ENCODE data around the gene TENM3. TPM values are rescaled to one million over a fixed set of nuclear protein-coding genes. Genes with fewer than 3 reads are reported as not detected.

The TENM3 gene
- polyA plus RNA-seq, 12 donors, result 15.7 to 33.0 (median 18.3) TPM; not detected in 1

GRCh38 chr4:182837831-182838230 lies 594.6 kb downstream of the TENM3 start:
- no peak for DNase-seq

GRCh38 chr4:182838535-182838934 lies 595.3 kb downstream of the TENM3 start:
- DNase-seq, result no peak

GRCh38 chr4:182839256-182839655 lies 596.1 kb downstream of the TENM3 start:
- no peak for DNase-seq

- no peak for DNase-seq
These were observed 596.9 kb downstream of the TENM3 start for GRCh38 chr4:182840108-182840507.

GRCh38 chr4:182842104-182842600 lies 599.0 kb downstream of the TENM3 start:
- DNase-seq, result no peak

- DNase-seq, result no peak
These were observed 599.7 kb downstream of the TENM3 start for GRCh38 chr4:182842759-182843390.

- no peak for DNase-seq
These were observed 600.7 kb downstream of the TENM3 start for GRCh38 chr4:182843808-182844325.

GRCh38 chr4:182845618-182846017 lies 602.4 kb downstream of the TENM3 start:
- DNase-seq, result no peak

GRCh38 chr4:182846036-182846435 lies 602.8 kb downstream of the TENM3 start:
- no peak for DNase-seq

- no peak for DNase-seq
These were observed 604.6 kb downstream of the TENM3 start for GRCh38 chr4:182847576-182848450.

- DNase-seq, result no peak
These were observed 605.5 kb downstream of the TENM3 start for GRCh38 chr4:182848685-182849084.
